Measurements from ENCODE around the gene KATNB1. TPM values are rescaled to one million over a fixed set of nuclear protein-coding genes. Genes with fewer than 3 reads are reported as not detected.
"Not testable (repeated sequence)": the region's sequence is repeated elsewhere in the genome, so short reads cannot be mapped to it uniquely, and the experiment has no call there.

The KATNB1 gene
- polyA plus RNA-seq, 1 experiment, result 10.7 TPM

DNA sequence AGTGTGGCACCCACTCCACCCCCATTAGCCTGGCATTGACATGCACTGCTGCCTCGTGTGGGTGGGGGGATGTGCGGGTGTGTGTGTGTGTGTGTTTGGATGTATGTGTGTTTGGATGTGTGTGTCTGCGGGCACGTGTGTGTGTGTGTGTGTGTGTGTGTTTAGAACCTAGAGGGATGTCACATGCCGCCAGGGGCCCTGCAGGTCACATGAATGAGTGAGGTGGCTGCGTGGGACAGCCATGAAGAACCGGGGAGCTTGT, 9.0 kb downstream of the KATNB1 start:
- TF ChIP-seq, protein P1, sequence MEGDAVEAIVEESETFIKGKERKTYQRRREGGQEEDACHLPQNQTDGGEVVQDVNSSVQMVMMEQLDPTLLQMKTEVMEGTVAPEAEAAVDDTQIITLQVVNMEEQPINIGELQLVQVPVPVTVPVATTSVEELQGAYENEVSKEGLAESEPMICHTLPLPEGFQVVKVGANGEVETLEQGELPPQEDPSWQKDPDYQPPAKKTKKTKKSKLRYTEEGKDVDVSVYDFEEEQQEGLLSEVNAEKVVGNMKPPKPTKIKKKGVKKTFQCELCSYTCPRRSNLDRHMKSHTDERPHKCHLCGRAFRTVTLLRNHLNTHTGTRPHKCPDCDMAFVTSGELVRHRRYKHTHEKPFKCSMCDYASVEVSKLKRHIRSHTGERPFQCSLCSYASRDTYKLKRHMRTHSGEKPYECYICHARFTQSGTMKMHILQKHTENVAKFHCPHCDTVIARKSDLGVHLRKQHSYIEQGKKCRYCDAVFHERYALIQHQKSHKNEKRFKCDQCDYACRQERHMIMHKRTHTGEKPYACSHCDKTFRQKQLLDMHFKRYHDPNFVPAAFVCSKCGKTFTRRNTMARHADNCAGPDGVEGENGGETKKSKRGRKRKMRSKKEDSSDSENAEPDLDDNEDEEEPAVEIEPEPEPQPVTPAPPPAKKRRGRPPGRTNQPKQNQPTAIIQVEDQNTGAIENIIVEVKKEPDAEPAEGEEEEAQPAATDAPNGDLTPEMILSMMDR (IDR thresholded peaks at IDR 0.05; ENCODE audit: low read depth, low read length), result no peak
- H3K4me3 ChIP-seq (ENCODE audit: low read depth, low read length), result no peak overlapping the region
- ChIA-PET POLR2A (no interaction called here), CTCF (no interaction called here)
- DNase-seq (ENCODE audit: low read depth, low spot score), result no peak
- no peaks in the 10 kb centered on the region for H3K9me3 ChIP-seq (ENCODE audit: control insufficient read depth, insufficient read depth, low read length)
- H3K27ac ChIP-seq (ENCODE audit: low read depth, low read length), result no peak overlapping the region
- H3K27me3 ChIP-seq (ENCODE audit: control insufficient read depth, insufficient read depth, low read length), result no peaks in the 10 kb centered on the region

DNA sequence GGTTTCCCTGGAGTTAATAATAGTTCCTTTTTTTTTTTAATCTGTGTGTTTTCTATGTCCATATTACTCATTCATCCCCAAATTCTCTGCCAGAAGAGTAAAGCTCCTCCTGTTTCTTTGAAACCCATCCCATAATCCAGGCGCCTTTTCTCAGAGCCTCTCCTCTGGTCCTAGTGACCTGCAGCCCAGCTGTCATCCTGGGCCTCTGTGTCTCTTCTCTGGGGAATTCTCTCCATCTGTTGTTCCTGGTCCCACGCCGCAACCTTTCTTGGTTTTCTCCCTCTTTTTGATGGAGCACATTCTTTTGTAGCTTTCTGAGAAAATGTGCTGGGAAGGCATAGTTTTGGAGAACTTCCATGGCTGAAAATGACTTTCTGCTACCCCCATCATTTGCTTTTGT, 10.2 kb downstream of the KATNB1 start:
- Histone ChIP-seq H3K9me3 (ENCODE audit: control insufficient read depth, insufficient read depth, low read length) (no peaks in the 10 kb centered on the region), H3K4me3 (ENCODE audit: low read depth, low read length) (no peak overlapping the region), H3K27ac (ENCODE audit: low read depth, low read length) (no peak overlapping the region), H3K27me3 (ENCODE audit: control insufficient read depth, insufficient read depth, low read length) (no peaks in the 10 kb centered on the region)
- DNase-seq (ENCODE audit: low read depth, low spot score), result no peak
- TF ChIP-seq, protein P1 (IDR thresholded peaks at IDR 0.05; ENCODE audit: low read depth, low read length), result no peak
- ChIA-PET CTCF (interaction anchor here (0.5 to 1.8 kb wide), 2 partner anchors 11 to 260 kb away, joined by 3 to 10 read pairs; no protein-coding TSS in a partner anchor), POLR2A (no interaction called here)

DNA sequence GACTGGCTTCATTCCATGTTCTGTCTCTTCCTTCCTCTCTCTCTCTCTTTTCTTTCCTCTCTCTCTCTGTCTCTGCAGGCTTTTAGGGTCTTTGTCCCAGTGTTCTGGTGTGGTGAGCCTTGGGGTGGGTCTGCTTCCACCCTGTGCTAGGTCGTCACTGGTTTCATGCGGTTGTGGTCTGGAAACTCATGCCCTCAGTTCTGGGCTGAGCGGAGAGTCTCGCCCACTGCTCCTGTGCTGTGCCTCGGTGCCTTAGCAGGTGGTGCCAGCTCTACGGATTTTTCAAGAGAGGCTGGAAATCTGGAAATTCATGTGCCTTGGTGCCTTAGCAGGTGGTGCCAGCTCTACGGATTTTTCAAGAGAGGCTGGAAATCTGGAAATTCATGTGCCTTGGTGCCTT, 10.7 kb downstream of the KATNB1 start:
- H3K9me3 ChIP-seq (ENCODE audit: control insufficient read depth, insufficient read depth, low read length); H3K27ac ChIP-seq (ENCODE audit: low read depth, low read length); DNase-seq (ENCODE audit: low read depth, low spot score); H3K27me3 ChIP-seq (ENCODE audit: control insufficient read depth, insufficient read depth, low read length); POLR2A ChIA-PET; H3K4me3 ChIP-seq (ENCODE audit: low read depth, low read length): not testable (repeated sequence)
- CTCF ChIA-PET, result interaction anchor here (1.8 kb wide), 1 partner anchor 11 kb away, joined by 10 read pairs; no protein-coding TSS in a partner anchor

DNA sequence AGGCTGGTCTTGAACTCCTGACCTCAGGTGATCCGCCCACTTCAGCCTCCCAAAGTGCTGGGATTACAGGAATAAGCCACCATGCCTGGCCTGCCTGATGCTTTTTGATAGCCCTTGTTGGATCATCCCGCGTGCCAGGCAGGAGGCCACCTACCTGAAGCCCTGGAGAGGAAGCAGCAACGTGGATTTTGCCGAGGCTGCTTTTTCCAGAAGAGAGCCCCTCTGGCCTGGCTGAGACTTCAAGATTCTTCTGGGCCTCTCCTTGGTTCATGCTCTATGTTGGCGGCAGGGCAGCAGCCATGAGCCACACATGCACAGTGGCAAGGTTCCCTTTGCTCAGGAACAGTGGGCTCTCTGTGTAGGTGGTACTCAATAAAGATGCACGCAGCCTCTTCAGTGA, 11.5 kb downstream of the KATNB1 start:
- Histone ChIP-seq H3K27me3 (ENCODE audit: control insufficient read depth, insufficient read depth, low read length) (no peaks in the 10 kb centered on the region), H3K9me3 (ENCODE audit: control insufficient read depth, insufficient read depth, low read length) (no peaks in the 10 kb centered on the region), H3K4me3 (ENCODE audit: low read depth, low read length) (no peak overlapping the region), H3K27ac (ENCODE audit: low read depth, low read length) (no peak overlapping the region)
- DNase-seq (ENCODE audit: low read depth, low spot score), result no peak
- POLR2A ChIA-PET, result no interaction called here
- CTCF ChIA-PET, result no interaction called here
- TF ChIP-seq, protein P1 (IDR thresholded peaks at IDR 0.05; ENCODE audit: low read depth, low read length), result no peak

DNA sequence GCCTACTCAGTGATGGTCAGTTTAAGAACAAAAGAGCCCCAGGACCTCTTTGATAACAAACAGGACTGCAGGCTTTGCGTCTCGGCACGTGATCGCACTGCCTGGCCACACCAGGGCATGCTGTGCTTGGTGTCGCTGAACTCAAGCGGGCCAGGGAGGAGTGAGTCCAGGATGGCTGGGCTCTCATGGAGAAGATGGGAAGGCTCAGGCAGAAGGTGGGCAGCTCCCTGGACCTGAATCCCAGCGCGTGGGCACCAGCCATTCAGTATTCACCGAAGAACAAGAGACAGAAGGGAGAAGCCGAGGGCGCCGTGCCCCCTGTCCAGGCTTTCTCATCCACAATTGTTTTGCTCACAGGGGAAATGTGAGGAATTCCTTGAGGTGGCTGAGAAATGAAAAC, 11.9 kb downstream of the KATNB1 start:
- no peak for DNase-seq (ENCODE audit: low read depth, low spot score)
- H3K4me3 ChIP-seq (ENCODE audit: low read depth, low read length), result no peak overlapping the region
- TF ChIP-seq, protein P1 (IDR thresholded peaks at IDR 0.05; ENCODE audit: low read depth, low read length), result no peak
- H3K27ac ChIP-seq (ENCODE audit: low read depth, low read length), result no peak overlapping the region
- ChIA-PET POLR2A (no interaction called here), CTCF (no interaction called here)
- H3K9me3 ChIP-seq (ENCODE audit: control insufficient read depth, insufficient read depth, low read length), result no peaks in the 10 kb centered on the region
- no peaks in the 10 kb centered on the region for H3K27me3 ChIP-seq (ENCODE audit: control insufficient read depth, insufficient read depth, low read length)

DNA sequence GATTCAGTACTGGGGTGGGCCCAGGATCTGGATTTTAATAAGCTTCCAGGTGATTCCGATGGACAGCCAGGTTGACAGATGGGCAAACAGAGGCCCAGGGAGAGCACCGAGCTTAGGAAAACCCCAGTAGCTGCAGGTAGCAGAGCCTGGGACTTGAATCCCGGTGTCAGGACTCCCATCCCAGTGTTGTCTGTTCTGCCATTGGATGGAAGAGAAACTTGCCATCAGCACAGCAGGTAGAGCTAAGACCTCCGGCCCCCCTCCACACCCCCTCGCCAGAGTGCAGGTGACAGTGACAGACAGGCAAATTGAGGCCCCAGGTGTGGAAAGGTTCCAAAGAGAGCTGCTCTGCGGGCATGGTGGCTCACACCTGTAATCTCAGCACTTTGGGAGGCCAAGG, 12.4 kb downstream of the KATNB1 start:
- ChIA-PET CTCF (no interaction called here), POLR2A (no interaction called here)
- Histone ChIP-seq H3K4me3 (ENCODE audit: low read depth, low read length) (no peak overlapping the region), H3K27me3 (ENCODE audit: control insufficient read depth, insufficient read depth, low read length) (no peaks in the 10 kb centered on the region), H3K9me3 (ENCODE audit: control insufficient read depth, insufficient read depth, low read length) (no peaks in the 10 kb centered on the region), H3K27ac (ENCODE audit: low read depth, low read length) (no peak overlapping the region)
- no peak for DNase-seq (ENCODE audit: low read depth, low spot score)
- TF ChIP-seq, protein P1 (IDR thresholded peaks at IDR 0.05; ENCODE audit: low read depth, low read length), result no peak
